ENCODE results near the gene HLCS.
"Not testable (repeated sequence)": the region's sequence is repeated elsewhere in the genome, so short reads cannot be mapped to it uniquely, and the experiment has no call there.

Gene HLCS

DNA sequence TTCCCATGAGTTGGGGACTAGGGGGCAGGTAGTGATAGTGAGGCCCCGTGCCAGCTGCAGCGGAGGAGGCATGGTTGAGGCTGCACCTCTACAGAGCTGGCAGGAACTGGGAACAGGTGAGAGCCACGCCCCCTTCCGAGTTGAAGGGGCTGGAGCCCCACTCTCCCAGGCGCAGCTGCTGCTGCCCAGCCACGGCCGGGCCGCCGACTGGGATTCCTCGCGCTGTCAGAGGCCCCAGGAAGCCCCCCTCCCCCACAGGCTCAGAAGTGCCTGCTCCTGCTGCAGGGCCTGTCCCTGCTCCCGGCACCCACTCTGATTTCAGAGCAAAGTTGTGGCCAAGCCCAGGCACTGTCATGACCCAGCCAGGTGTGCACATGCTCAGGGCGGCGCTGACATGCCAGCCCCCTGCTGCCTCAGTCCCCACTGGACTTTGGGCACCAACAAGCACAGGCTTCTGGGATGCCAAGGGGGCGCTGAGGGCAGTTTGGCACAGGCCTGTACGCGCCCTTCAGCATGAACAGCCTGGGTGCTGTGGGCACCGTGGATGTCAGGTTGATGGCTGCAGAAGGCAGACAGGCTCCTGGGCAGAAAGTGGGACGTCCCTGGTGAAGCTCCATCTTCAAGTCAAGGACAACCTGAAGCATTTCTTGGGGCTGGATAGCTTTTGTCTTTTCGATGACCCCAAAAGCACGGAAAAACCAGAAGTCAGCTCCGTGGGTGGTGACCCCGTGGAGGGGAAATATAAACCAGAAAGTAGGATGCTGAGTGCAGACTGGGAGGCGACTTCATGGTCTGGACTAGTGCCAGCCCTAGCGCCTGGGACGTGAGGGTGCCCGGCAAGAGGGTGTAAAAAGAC, 146.1 kb downstream of the HLCS start:
- H3K27me3 ChIP-seq (ENCODE audit: insufficient read depth, low read depth, severe bottlenecking), result no peaks in the 10 kb centered on the region
- DNase-seq, result no peak
- H3K36me3 ChIP-seq, result 0 out of 2 replicates have a peak, but pooled peaks cover 3% of the 10 kb centered on the region
- no peaks in the 10 kb centered on the region for H3K9me3 ChIP-seq (ENCODE audit: severe bottlenecking)
- TF ChIP-seq, protein P1, sequence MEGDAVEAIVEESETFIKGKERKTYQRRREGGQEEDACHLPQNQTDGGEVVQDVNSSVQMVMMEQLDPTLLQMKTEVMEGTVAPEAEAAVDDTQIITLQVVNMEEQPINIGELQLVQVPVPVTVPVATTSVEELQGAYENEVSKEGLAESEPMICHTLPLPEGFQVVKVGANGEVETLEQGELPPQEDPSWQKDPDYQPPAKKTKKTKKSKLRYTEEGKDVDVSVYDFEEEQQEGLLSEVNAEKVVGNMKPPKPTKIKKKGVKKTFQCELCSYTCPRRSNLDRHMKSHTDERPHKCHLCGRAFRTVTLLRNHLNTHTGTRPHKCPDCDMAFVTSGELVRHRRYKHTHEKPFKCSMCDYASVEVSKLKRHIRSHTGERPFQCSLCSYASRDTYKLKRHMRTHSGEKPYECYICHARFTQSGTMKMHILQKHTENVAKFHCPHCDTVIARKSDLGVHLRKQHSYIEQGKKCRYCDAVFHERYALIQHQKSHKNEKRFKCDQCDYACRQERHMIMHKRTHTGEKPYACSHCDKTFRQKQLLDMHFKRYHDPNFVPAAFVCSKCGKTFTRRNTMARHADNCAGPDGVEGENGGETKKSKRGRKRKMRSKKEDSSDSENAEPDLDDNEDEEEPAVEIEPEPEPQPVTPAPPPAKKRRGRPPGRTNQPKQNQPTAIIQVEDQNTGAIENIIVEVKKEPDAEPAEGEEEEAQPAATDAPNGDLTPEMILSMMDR (IDR thresholded peaks at IDR 0.05; ENCODE audit: low read depth, low read length), result no peak
- no peak overlapping the region for H3K4me3 ChIP-seq (ENCODE audit: low read depth, low read length)
- no peak overlapping the region for H3K27ac ChIP-seq

DNA sequence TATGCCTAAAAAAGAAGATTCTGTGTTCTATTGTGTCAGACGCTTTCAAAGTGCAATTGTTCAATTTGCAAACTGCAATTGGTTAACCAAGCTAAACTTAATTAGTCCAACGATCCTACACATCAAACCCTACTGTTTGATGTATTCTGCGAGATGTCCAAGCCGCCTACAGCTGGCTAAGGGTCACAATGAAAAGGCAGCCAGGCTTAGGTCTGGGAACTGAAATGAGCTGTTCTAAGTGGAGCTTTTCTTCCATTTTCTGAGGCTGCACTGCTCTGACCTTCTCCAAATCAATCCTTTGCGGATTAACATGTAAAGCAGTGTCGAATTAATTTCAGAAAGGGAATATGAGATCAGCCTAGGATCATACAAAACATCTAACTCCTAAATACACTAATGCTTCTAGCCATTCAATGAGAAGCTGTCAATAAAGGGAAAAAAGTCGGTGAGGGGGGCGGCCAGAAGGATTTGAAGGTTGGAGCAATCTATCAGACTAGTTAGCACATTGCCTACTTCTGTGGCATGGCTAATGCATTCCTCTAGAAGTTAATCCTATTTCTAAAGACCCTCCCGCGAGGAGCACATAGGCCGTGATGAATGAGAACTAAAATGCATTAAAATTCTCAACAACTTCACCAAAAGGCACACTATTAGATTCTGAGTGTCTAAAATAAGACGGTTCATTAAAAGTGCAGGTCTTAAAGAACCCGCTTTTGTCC, 148.6 kb downstream of the HLCS start:
- Histone ChIP-seq H3K27me3 (ENCODE audit: insufficient read depth, low read depth, severe bottlenecking) (no peaks in the 10 kb centered on the region), H3K9me3 (ENCODE audit: severe bottlenecking) (no peaks in the 10 kb centered on the region), H3K4me3 (ENCODE audit: low read depth, low read length) (no peak overlapping the region), H3K36me3 (0 out of 2 replicates have a peak, but pooled peaks cover 3% of the 10 kb centered on the region), H3K27ac (no peak overlapping the region)
- DNase-seq, result peak; percentile 43
- TF ChIP-seq, protein P1 (IDR thresholded peaks at IDR 0.05; ENCODE audit: low read depth, low read length), result no peak

- no peaks in the 10 kb centered on the region for H3K27me3 ChIP-seq (ENCODE audit: insufficient read depth, low read depth, severe bottlenecking)
Measured at GRCh38 chr21:36816561-36817130, 149.8 kb downstream of the HLCS start.

DNA sequence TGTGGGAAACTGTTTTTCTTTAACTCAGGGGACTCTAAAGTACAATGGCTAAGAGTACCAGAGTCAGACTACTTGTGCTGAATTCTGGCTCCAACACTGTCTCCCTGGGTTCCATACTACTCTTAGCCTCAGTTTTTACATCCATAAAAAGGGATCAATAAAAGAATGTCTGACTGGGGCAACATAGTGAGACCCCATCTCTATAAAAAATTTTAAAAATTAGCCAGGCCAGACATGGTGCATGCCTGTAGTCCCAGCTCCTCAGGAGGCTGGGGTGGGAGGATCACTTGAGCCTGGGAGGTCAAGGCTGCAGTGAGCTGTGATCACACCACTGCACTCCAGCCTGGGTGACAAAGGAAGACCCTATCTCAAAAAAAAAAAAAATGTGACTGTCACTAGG, 150.4 kb downstream of the HLCS start:
- not testable (repeated sequence) for H3K4me3 ChIP-seq (ENCODE audit: low read depth, low read length); H3K27ac ChIP-seq; H3K27me3 ChIP-seq (ENCODE audit: insufficient read depth, low read depth, severe bottlenecking); H3K9me3 ChIP-seq (ENCODE audit: severe bottlenecking); DNase-seq; H3K36me3 ChIP-seq

More at GRCh38 chr21:36816561-36817130, 149.8 kb downstream of the HLCS start:
- peak; percentile 59 for DNase-seq
- no peak overlapping the region for H3K27ac ChIP-seq
- no peaks in the 10 kb centered on the region for H3K9me3 ChIP-seq (ENCODE audit: severe bottlenecking)
- H3K4me3 ChIP-seq (ENCODE audit: low read depth, low read length), result no peak overlapping the region
- 0 out of 2 replicates have a peak, but pooled peaks cover 2% of the 10 kb centered on the region for H3K36me3 ChIP-seq
- TF ChIP-seq, protein P1 (IDR thresholded peaks at IDR 0.05; ENCODE audit: low read depth, low read length), result no peak

DNA sequence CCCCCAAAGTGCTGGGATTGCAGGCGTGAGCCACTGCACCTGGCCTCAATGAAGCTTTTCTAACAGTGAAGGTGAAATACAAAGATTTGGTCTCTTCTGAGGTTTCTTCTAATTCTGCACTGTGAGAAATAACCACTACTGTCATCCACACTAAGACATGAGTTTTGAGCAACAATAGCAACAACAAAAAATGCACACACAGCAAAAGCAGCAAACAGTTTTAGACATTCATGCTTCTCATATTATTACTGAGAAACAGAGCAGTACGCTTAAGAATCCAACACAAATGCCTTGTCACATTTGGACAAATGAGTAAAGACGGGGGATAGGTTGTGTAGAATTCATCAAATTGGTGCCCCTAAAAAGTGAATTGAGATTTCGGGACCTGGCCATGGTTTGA, 151.2 kb downstream of the HLCS start:
- DNase-seq, result no peak
- H3K27me3 ChIP-seq (ENCODE audit: insufficient read depth, low read depth, severe bottlenecking), result no peaks in the 10 kb centered on the region
- TF ChIP-seq, protein P1 (IDR thresholded peaks at IDR 0.05; ENCODE audit: low read depth, low read length), result no peak

GRCh38 chr21:36813052-36813451, 153.4 kb downstream of the HLCS start:
- no peak for DNase-seq
- no peaks in the 10 kb centered on the region for H3K27me3 ChIP-seq (ENCODE audit: insufficient read depth, low read depth, severe bottlenecking)
- TF ChIP-seq, protein P1 (IDR thresholded peaks at IDR 0.05; ENCODE audit: low read depth, low read length), result no peak
- H3K36me3 ChIP-seq, result no peaks in the 10 kb centered on the region
- no peak overlapping the region for H3K4me3 ChIP-seq (ENCODE audit: low read depth, low read length)
- H3K9me3 ChIP-seq (ENCODE audit: severe bottlenecking), result no peaks in the 10 kb centered on the region
- no peak overlapping the region for H3K27ac ChIP-seq

More for the DNA sequence above, 151.2 kb downstream of the HLCS start:
- H3K4me3 ChIP-seq (ENCODE audit: low read depth, low read length), result no peak overlapping the region
- no peaks in the 10 kb centered on the region for H3K9me3 ChIP-seq (ENCODE audit: severe bottlenecking)
- no peak overlapping the region for H3K27ac ChIP-seq
- H3K36me3 ChIP-seq, result no peaks in the 10 kb centered on the region

Data from WERI-Rb-1 (cell line).